ENCODE results near the gene NF1.

The NF1 gene

GRCh38 chr17:31250229-31250628 lies 155.5 kb downstream of the NF1 start:
- Histone ChIP-seq H2BK5ac (ENCODE audit: low read length) (no peak overlapping the region), H2AFZ (ENCODE audit: low read length) (no peak overlapping the region), H3K27ac (replicated peaks; ENCODE audit: low read length) (no peak overlapping the region), H3K4me2 (ENCODE audit: insufficient read depth, low read length, poor library complexity, severe bottlenecking) (no peak overlapping the region), H3K18ac (ENCODE audit: low read length) (no peak overlapping the region), H2BK15ac (ENCODE audit: low read length) (no peak overlapping the region), H3K4me3 (ENCODE audit: low read length in 2 of 2) (no peak overlapping the region), H3K9me3 (replicated peaks in 1 of 2; ENCODE audit: control insufficient read depth in 2 of 2, insufficient read depth in 1 of 2, low read depth in 1 of 2, low read length in 2 of 2) (no peaks in the 10 kb centered on the region), H4K8ac (ENCODE audit: low read depth, low read length) (no peak overlapping the region), H2AK5ac (ENCODE audit: low read depth, low read length) (no peak overlapping the region), H3K4me1 (ENCODE audit: control insufficient read depth in 2 of 2, insufficient read depth in 1 of 2, low read depth in 1 of 2, low read length in 2 of 2) (no peaks in the 10 kb centered on the region), H2BK120ac (ENCODE audit: low read depth, low read length) (no peak overlapping the region), H3K14ac (ENCODE audit: low read length) (no peak overlapping the region), H2BK12ac (ENCODE audit: low read length) (no peak overlapping the region), H3K4ac (ENCODE audit: low read length) (no peak overlapping the region), H3K36me3 (replicated peaks in 1 of 2; ENCODE audit: control insufficient read depth in 2 of 2, insufficient read depth in 2 of 2, low read length in 2 of 2) (peaks cover 3 to 79% of the 10 kb centered on the region in 2 donors), H3K79me1 (ENCODE audit: low read depth, low read length) (no peaks in the 10 kb centered on the region), H4K91ac (ENCODE audit: low read depth, low read length, poor library complexity) (no peak overlapping the region), H3K9ac (ENCODE audit: low read depth, low read length, poor library complexity) (no peak overlapping the region), H3K23ac (ENCODE audit: low read depth, low read length, poor library complexity) (no peak overlapping the region), H3K27me3 (ENCODE audit: control insufficient read depth in 3 of 3, insufficient read depth in 3 of 3, low read depth in 1 of 3, low read length in 3 of 3) (no peaks in the 10 kb centered on the region)
- WGBS, 2 donors (ENCODE audit: extremely low coverage in 2 of 2, insufficient read length in 2 of 2, insufficient replicate concordance in 1 of 2) = no CpG with 5 or more reads among the region's 1 CpG
- no peak for DNase-seq (ENCODE audit: low spot score)

- no peak overlapping the region for H3K18ac ChIP-seq (ENCODE audit: low read length)
- H3K27ac ChIP-seq (replicated peaks; ENCODE audit: low read length) = no peak overlapping the region
- no peak overlapping the region for H3K14ac ChIP-seq (ENCODE audit: low read length)
- H4K8ac ChIP-seq (ENCODE audit: low read depth, low read length) = no peak overlapping the region
- H3K9me3 ChIP-seq (replicated peaks in 1 of 2; ENCODE audit: control insufficient read depth in 2 of 2, insufficient read depth in 1 of 2, low read depth in 1 of 2, low read length in 2 of 2) = no peaks in the 10 kb centered on the region
- no peak overlapping the region for H3K9ac ChIP-seq (ENCODE audit: low read depth, low read length, poor library complexity)
- H3K27me3 ChIP-seq (ENCODE audit: control insufficient read depth in 3 of 3, insufficient read depth in 3 of 3, low read depth in 1 of 3, low read length in 3 of 3) = no peaks in the 10 kb centered on the region
- H3K4me3 ChIP-seq (ENCODE audit: low read length in 2 of 2) = no peak overlapping the region
- no CpG with 5 or more reads among the region's 1 CpG for WGBS, 2 donors (ENCODE audit: extremely low coverage in 2 of 2, insufficient read length in 2 of 2, insufficient replicate concordance in 1 of 2)
- H2BK12ac ChIP-seq (ENCODE audit: low read length) = no peak overlapping the region
- H3K4me1 ChIP-seq (ENCODE audit: control insufficient read depth in 2 of 2, insufficient read depth in 1 of 2, low read depth in 1 of 2, low read length in 2 of 2) = no peaks in the 10 kb centered on the region
- no peak overlapping the region for H2BK15ac ChIP-seq (ENCODE audit: low read length)
- no peak overlapping the region for H4K91ac ChIP-seq (ENCODE audit: low read depth, low read length, poor library complexity)
- H3K36me3 ChIP-seq (replicated peaks in 1 of 2; ENCODE audit: control insufficient read depth in 2 of 2, insufficient read depth in 2 of 2, low read length in 2 of 2) = peaks cover 0 to 68% of the 10 kb centered on the region in 2 donors
- H2AFZ ChIP-seq (ENCODE audit: low read length) = no peak overlapping the region
- H2AK5ac ChIP-seq (ENCODE audit: low read depth, low read length) = no peak overlapping the region
- no peak overlapping the region for H2BK5ac ChIP-seq (ENCODE audit: low read length)
- H3K4ac ChIP-seq (ENCODE audit: low read length) = no peak overlapping the region
- no peak overlapping the region for H3K23ac ChIP-seq (ENCODE audit: low read depth, low read length, poor library complexity)
- H3K79me1 ChIP-seq (ENCODE audit: low read depth, low read length) = no peaks in the 10 kb centered on the region
- no peak overlapping the region for H3K4me2 ChIP-seq (ENCODE audit: insufficient read depth, low read length, poor library complexity, severe bottlenecking)
- no peak for DNase-seq (ENCODE audit: low spot score)
- no peak overlapping the region for H2BK120ac ChIP-seq (ENCODE audit: low read depth, low read length)
These were observed 156.6 kb downstream of the NF1 start for GRCh38 chr17:31251105-31251969.

- H2AFZ ChIP-seq (ENCODE audit: low read length) = no peak overlapping the region
- no peak overlapping the region for H4K8ac ChIP-seq (ENCODE audit: low read depth, low read length)
- H2BK120ac ChIP-seq (ENCODE audit: low read depth, low read length) = no peak overlapping the region
- H3K14ac ChIP-seq (ENCODE audit: low read length) = no peak overlapping the region
- H3K4ac ChIP-seq (ENCODE audit: low read length) = no peak overlapping the region
- no peak overlapping the region for H3K4me3 ChIP-seq (ENCODE audit: low read length in 2 of 2)
- H3K9ac ChIP-seq (ENCODE audit: low read depth, low read length, poor library complexity) = no peak overlapping the region
- no peaks in the 10 kb centered on the region for H3K27me3 ChIP-seq (ENCODE audit: control insufficient read depth in 3 of 3, insufficient read depth in 3 of 3, low read depth in 1 of 3, low read length in 3 of 3)
- no peak overlapping the region for H3K27ac ChIP-seq (replicated peaks; ENCODE audit: low read length)
- H2BK12ac ChIP-seq (ENCODE audit: low read length) = no peak overlapping the region
- no peak overlapping the region for H3K4me2 ChIP-seq (ENCODE audit: insufficient read depth, low read length, poor library complexity, severe bottlenecking)
- no peak overlapping the region for H3K18ac ChIP-seq (ENCODE audit: low read length)
- H2AK5ac ChIP-seq (ENCODE audit: low read depth, low read length) = no peak overlapping the region
- H3K4me1 ChIP-seq (ENCODE audit: control insufficient read depth in 2 of 2, insufficient read depth in 1 of 2, low read depth in 1 of 2, low read length in 2 of 2) = no peaks in the 10 kb centered on the region
- peaks cover 0 to 63% of the 10 kb centered on the region in 2 donors for H3K36me3 ChIP-seq (replicated peaks in 1 of 2; ENCODE audit: control insufficient read depth in 2 of 2, insufficient read depth in 2 of 2, low read length in 2 of 2)
- no peak overlapping the region for H3K23ac ChIP-seq (ENCODE audit: low read depth, low read length, poor library complexity)
- no peak overlapping the region for H2BK5ac ChIP-seq (ENCODE audit: low read length)
- DNase-seq (ENCODE audit: low spot score) = no peak
- H3K9me3 ChIP-seq (replicated peaks in 1 of 2; ENCODE audit: control insufficient read depth in 2 of 2, insufficient read depth in 1 of 2, low read depth in 1 of 2, low read length in 2 of 2) = no peaks in the 10 kb centered on the region
- H4K91ac ChIP-seq (ENCODE audit: low read depth, low read length, poor library complexity) = no peak overlapping the region
- H3K79me1 ChIP-seq (ENCODE audit: low read depth, low read length) = no peaks in the 10 kb centered on the region
- no peak overlapping the region for H2BK15ac ChIP-seq (ENCODE audit: low read length)
These were observed 157.2 kb downstream of the NF1 start for GRCh38 chr17:31251970-31252328.

- Histone ChIP-seq H4K91ac (ENCODE audit: low read depth, low read length, poor library complexity) (no peak overlapping the region), H3K18ac (ENCODE audit: low read length) (no peak overlapping the region), H3K9ac (ENCODE audit: low read depth, low read length, poor library complexity) (no peak overlapping the region), H2AFZ (ENCODE audit: low read length) (no peak overlapping the region), H3K4me2 (ENCODE audit: insufficient read depth, low read length, poor library complexity, severe bottlenecking) (no peak overlapping the region), H3K14ac (ENCODE audit: low read length) (no peak overlapping the region), H4K8ac (ENCODE audit: low read depth, low read length) (no peak overlapping the region), H2BK12ac (ENCODE audit: low read length) (no peak overlapping the region), H3K27ac (replicated peaks; ENCODE audit: low read length) (no peak overlapping the region), H3K27me3 (ENCODE audit: control insufficient read depth in 3 of 3, insufficient read depth in 3 of 3, low read depth in 1 of 3, low read length in 3 of 3) (no peaks in the 10 kb centered on the region), H2BK15ac (ENCODE audit: low read length) (no peak overlapping the region), H3K79me1 (ENCODE audit: low read depth, low read length) (no peaks in the 10 kb centered on the region), H2BK120ac (ENCODE audit: low read depth, low read length) (no peak overlapping the region), H3K23ac (ENCODE audit: low read depth, low read length, poor library complexity) (no peak overlapping the region), H2BK5ac (ENCODE audit: low read length) (no peak overlapping the region), H3K4me1 (ENCODE audit: control insufficient read depth in 2 of 2, insufficient read depth in 1 of 2, low read depth in 1 of 2, low read length in 2 of 2) (no peaks in the 10 kb centered on the region), H3K36me3 (replicated peaks in 1 of 2; ENCODE audit: control insufficient read depth in 2 of 2, insufficient read depth in 2 of 2, low read length in 2 of 2) (peaks cover 0 to 63% of the 10 kb centered on the region in 2 donors), H3K4ac (ENCODE audit: low read length) (no peak overlapping the region), H3K4me3 (ENCODE audit: low read length in 2 of 2) (no peak overlapping the region), H2AK5ac (ENCODE audit: low read depth, low read length) (no peak overlapping the region), H3K9me3 (replicated peaks in 1 of 2; ENCODE audit: control insufficient read depth in 2 of 2, insufficient read depth in 1 of 2, low read depth in 1 of 2, low read length in 2 of 2) (no peaks in the 10 kb centered on the region)
- no peak for DNase-seq (ENCODE audit: low spot score)
- no CpG with 5 or more reads among the region's 1 CpG for WGBS, 2 donors (ENCODE audit: extremely low coverage in 2 of 2, insufficient read length in 2 of 2, insufficient replicate concordance in 1 of 2)
These were observed 158.0 kb downstream of the NF1 start for GRCh38 chr17:31252741-31253140.
